Prostate gland (tissue), 2 donors: ENCODE results near the gene SMURF2.

Experiments used
- POLR2A ChIP-seq: fragments of 450-650 bp; IDR thresholded peaks from one replicate; pipeline ENCODE4 v1.6.1; 2016; ENCODE audit warnings: antibody characterized with exemption, mild to moderate bottlenecking
- POLR2AphosphoS5 ChIP-seq: sonication (generic); formaldehyde crosslinking; IDR thresholded peaks from one replicate; pipeline ENCODE4 v1.6.1; 2017; ENCODE audit warnings: antibody characterized with exemption
- TF ChIP-seq, protein P1 (sequence below), 4 experiments: fragments of 200-600 bp in 2 of 4; fragments of 450-650 bp in 2 of 4; sonication (generic) in 2 of 4; IDR thresholded peaks; 1 replicate in 3 of 4; 2 replicates in 1 of 4; pipeline ENCODE4 v1.5.1; 2016 to 2019; ENCODE audit warnings: antibody characterized with exemption in 4 of 4, mild to moderate bottlenecking in 2 of 4, moderate library complexity in 2 of 4

DNA sequence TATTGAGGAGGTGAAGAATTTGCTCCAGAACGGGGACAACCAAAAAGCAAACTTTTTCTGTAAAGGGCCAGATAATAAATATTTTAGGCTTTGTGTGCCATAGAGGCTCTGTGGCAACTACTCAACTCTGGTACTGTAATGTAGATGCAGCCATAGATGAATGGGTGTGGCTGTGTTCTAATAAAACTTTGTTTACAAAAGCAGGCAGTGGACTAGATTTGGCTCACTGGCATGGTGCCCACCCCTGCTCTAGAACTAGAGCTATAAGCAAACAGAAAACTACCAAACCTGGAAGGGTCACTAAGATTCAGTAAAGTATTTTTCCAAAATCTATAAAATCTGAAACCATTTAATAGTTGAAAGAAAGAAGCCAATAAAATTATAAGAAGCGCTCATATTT, 24.6 kb upstream of the SMURF2 start:
- TF ChIP-seq, protein P1, sequence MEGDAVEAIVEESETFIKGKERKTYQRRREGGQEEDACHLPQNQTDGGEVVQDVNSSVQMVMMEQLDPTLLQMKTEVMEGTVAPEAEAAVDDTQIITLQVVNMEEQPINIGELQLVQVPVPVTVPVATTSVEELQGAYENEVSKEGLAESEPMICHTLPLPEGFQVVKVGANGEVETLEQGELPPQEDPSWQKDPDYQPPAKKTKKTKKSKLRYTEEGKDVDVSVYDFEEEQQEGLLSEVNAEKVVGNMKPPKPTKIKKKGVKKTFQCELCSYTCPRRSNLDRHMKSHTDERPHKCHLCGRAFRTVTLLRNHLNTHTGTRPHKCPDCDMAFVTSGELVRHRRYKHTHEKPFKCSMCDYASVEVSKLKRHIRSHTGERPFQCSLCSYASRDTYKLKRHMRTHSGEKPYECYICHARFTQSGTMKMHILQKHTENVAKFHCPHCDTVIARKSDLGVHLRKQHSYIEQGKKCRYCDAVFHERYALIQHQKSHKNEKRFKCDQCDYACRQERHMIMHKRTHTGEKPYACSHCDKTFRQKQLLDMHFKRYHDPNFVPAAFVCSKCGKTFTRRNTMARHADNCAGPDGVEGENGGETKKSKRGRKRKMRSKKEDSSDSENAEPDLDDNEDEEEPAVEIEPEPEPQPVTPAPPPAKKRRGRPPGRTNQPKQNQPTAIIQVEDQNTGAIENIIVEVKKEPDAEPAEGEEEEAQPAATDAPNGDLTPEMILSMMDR (IDR thresholded peaks at IDR 0.05) = no peak
- TF ChIP-seq POLR2A (no peak), POLR2AphosphoS5 (no peak)
